NCI-H146 treated with DMSO at 0.1 percent for 48 hours (cell line): Measurements from ENCODE around the gene DMBX1.

Experiments
- DNase-seq: peaks from one replicate; lab custom pipeline; 2025; ENCODE audit not compliant: unreplicated experiment; lab: John Stamatoyannopoulos, UW

The DMBX1 gene

GRCh38 chr1:46523496-46524353 is 34.1 kb downstream of the DMBX1 start:
- DNase-seq, result no peak

- no peak for DNase-seq
Measured at GRCh38 chr1:46524843-46525242, 35.2 kb downstream of the DMBX1 start.

GRCh38 chr1:46525253-46525983 is 35.8 kb downstream of the DMBX1 start:
- DNase-seq, result no peak

- no peak for DNase-seq
Measured at GRCh38 chr1:46526013-46526690, 36.5 kb downstream of the DMBX1 start.

- DNase-seq, result no peak
Measured at GRCh38 chr1:46526691-46527291, 37.2 kb downstream of the DMBX1 start.

- peak; percentile 19 for DNase-seq
Measured at GRCh38 chr1:46527474-46528296, 38.0 kb downstream of the DMBX1 start.

GRCh38 chr1:46528297-46528955 is 38.8 kb downstream of the DMBX1 start:
- no peak for DNase-seq

GRCh38 chr1:46529031-46529630 is 39.5 kb downstream of the DMBX1 start:
- DNase-seq, result no peak

GRCh38 chr1:46530311-46530710 is 40.7 kb downstream of the DMBX1 start:
- DNase-seq, result no peak

GRCh38 chr1:46530791-46531409 is 41.3 kb downstream of the DMBX1 start:
- no peak for DNase-seq

- no peak for DNase-seq
Measured at GRCh38 chr1:46532095-46532494, 42.5 kb downstream of the DMBX1 start.

GRCh38 chr1:46532498-46533178 is 43.0 kb downstream of the DMBX1 start:
- DNase-seq, result no peak

GRCh38 chr1:46533179-46533864 is 43.7 kb downstream of the DMBX1 start:
- no peak for DNase-seq

GRCh38 chr1:46535063-46535462 is 45.4 kb downstream of the DMBX1 start:
- no peak for DNase-seq

- no peak for DNase-seq
Measured at GRCh38 chr1:46536527-46536926, 46.9 kb downstream of the DMBX1 start.

- DNase-seq, result no peak
Measured at GRCh38 chr1:46537651-46538050, 48.0 kb downstream of the DMBX1 start.

GRCh38 chr1:46538147-46538546 is 48.5 kb downstream of the DMBX1 start:
- DNase-seq, result no peak
